GM18870 (cell line): Measurements from ENCODE around the gene SLC6A15.

Experiments
- ATAC-seq: cut with Tn5 transposase; IDR thresholded peaks from one replicate; pipeline ENCODE4 v1.9.1; 2021; ENCODE audit warnings: moderate library complexity; ENCODE audit not compliant: unreplicated experiment

The SLC6A15 gene

DNA sequence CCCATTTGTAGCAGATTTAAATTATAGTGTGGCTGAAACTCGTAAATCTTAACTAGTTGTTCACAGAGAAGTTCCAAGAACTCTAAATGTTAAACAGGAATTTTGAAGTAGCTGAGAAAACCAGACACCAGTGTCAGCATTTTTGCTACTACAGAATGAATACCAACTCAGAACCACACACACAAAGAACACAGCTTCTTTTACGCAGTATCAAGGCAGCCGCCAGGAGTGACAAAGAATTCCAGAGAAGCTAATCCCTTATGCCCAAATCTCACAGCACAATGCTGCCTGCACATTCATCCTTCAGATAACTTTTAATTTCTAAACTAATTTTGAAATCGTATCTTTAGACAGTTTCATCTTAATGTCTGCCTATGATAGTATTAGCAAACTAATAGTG lies 37.4 kb downstream of the SLC6A15 start:
- ATAC-seq: no peak

DNA sequence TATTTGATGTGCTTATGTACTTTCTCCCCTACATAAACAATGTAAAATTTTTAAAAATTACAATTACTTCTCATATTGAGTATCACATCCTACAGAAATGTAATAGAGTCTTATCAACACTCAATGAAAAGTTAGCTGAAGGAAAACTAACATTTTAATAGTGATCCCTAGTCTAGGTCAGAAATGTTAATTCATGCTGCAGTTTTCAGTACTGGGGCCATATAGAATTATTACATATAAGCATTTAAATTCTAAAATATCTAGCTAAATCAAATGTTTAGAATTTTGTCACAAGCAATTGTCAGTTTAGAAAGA lies 37.8 kb downstream of the SLC6A15 start:
- ATAC-seq: no peak

DNA sequence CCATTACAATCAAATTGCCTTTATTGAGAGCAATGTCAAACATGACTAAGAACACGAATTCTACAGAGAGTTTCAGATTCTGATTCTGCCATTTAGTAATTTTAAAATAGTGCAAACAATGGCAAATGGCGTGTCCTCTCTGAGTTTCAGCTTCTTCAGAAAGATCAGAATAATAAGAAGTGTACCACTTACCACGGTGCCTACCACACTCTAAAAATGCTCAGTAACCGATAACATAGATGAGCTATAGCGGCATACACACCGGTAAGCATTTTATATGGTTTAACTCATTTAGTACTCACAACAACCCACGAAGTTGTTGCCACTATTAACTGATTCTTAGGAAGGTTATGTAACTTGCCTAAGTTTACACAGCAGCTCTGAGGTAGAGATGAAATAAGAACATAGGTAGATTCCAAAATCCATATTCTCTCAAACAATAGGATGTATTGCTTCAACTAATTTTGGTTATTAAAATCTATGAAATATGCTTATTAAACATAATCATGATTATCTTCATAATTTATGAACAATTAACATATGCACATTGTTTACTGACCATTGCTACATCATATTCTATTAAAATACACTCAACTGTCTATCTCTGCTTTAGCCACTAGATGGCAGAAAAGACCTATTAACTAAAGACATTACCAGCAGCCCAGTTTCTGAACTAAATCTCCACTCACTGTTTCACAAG lies 38.3 kb downstream of the SLC6A15 start:
- ATAC-seq: peak; percentile 98

DNA sequence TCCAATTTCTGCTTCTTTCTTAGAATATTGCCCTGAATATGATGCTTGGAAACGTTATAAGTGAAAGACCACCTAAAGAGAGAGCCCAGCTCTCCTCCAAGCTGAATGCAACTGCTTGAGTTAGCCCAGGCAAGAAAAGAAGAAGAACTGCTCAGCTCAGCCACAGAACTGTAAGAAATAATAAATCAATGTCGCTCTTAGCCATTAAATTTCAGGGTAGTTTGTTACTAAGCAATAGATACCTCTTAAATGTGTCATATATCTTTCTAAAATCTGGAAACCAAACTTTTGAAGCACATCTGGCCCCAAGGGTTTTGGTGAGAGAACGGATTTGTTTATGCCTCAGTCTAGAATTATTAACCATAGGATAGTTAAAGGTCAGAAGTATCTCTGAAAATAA lies 50.4 kb downstream of the SLC6A15 start:
- ATAC-seq: no peak

DNA sequence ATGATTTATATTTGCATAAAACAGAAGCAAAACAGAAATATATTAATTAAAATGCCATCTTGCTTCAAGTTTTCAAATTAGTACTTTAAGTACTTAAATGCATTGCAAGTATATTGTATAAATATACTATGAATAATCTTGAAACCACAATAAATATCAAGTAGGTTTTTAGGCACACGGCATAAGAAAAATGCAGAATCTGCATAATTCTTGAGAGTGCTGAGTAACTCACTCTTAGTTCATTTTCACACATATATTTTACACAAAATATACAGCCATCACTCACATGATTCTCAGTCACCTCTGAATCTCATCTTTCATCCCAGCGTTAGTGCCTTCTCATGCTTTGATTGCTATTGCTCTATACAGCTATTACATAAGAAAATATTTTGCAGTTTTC lies 51.9 kb downstream of the SLC6A15 start:
- ATAC-seq: no peak

DNA sequence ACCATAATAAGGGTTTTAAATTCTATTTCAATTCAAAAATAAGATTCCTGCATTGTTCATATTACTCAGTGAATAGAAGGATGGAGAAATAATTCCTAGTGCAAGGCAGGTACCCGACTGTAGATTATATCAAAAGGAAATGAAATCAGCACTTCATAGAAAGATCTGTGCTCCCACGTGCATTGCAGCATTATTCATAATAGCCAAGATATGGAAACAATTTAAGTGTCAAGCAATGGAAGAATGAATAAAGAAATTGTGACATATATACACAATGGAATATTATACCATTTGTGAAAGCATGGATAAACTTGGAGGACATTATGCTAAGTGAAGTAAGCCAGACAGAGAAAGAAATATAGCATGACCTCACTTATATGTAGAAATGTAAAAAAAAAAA lies 53.8 kb downstream of the SLC6A15 start:
- no peak for ATAC-seq

DNA sequence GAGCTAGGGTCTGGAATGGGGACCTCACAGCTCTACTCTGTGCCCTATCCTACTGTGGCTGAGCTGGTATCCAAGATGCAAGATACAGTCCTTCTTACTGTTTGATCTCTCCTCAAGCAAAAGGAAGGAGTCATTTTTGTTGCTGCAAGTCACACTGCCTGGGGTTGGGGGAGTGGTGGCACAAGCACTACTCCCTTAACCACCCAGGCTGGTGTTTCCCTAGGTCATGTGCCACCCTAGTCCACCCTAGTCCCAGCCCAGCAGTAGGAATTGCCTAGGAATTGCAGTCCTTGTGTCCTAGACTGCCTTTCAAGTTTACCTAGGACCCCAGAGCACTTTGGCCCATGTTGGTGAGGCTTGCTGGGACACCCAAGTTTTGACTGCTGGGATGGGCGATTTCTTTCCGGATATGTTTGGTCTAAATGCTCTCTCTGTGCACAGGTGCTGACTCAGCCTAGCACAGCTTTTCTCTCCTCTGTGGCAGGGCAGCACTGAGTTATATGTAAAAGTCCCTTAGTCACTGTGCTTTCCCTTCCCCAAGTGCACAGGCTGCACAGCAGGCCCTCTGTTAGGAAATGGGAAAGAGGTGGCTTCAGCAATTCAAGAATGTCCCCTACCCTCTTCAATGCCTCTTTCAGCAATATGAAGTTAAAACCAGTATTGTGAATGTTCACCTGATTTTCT lies 54.9 kb downstream of the SLC6A15 start:
- no peak for ATAC-seq

DNA sequence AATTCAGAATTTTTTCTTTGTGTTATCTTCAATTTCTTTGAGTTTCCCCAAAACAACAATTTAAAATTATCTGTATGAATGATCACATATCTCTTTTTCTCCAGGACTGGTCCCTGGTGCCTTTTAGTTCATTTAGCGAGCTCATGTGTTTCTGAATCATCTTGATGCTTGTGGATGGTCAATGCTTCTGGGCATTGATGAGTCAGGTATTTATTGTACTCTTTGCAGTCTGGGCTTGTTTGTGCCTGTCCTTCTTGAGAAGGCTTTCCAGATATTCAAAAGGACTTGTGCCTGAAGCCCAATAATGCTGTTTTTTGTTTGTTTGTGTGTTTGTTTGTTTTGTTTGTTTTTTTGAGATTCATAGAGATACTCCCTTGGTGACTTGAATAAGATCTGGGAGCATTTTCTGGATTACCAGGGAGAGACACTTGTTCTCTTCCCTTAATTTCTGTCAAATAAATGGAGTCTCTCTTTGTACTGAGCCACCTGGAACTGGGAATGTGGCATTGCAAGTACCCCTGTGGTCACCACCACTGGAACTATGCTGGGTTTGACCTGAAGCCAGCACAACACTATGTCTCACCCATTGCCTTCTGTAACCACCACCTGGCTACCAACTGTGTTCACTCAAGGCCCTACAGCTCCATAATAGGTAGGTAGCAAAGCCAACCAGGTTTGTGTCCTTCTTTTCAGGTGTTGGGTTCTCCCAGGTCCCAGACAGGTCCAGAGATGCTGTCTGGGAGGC lies 56.3 kb downstream of the SLC6A15 start:
- ATAC-seq: no peak

DNA sequence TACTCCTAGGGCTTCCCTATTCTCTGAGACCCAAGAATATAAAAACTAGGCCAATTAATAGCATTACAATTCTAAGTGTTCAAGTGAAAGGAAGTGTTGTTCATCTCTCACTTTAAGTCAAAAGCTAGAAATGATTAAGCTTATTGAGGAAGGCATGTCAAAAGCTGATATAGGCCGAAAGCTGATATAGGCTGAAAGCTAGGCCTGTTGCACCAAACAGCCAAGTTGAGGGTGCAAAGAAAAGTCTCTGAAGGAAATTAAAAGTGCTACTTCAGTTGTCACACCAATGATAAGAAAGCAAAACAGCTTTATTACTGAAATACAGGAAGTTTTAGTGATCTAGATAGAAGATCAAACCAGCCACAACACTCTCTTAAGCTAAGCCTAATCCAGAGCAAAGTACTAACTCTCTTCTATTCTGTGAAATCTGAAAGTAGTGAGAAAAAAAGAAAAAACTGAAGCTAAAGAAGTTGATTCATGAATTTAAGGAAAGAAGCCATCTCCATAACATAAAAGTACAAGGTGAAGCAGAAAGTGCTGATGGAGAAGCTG lies 68.9 kb downstream of the SLC6A15 start:
- ATAC-seq: no peak

DNA sequence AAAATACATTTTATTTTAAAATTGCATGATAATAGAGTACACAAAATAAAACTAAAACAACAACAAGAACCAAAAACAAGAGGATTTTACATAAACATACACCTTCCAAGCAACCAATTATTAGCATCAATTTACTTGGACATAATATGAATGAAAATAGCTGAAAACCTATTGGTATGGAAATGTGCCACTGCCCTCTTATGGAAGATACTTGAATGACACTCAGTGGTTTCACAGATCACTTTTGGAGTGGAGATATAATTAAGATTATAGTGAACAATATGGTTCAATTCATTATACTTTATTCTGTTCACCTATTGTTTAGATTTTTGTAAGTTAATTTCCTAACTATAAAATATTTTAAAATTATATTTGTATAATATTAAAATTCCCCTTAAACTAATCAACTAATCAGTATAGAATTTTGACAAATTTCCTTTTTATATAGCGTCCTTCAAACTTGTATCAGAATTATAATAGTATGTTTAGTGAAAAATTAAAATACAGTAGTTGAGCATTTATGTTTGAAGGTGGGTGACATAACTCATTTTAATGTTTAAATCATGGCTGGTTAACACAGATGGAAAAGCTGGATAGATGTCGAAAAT lies 70.1 kb downstream of the SLC6A15 start:
- peak; percentile 72 for ATAC-seq

DNA sequence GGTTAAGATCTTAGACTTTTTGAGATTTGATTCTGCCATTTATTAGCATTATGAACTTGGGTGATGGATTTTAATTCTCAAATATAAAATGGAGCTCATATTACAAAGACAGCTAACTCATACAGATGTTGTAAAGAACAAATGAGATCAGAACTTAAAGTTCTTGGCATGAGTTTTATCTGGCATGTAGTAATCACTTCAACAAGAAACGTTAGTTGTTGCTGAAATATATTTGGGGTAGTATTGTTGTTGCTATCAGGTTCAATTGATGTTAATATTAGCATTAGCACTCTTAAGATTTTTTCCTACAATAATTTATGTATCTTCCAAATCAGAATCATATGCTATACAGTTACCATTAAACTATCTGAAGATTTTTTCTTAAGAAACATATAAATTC lies 71.0 kb downstream of the SLC6A15 start:
- ATAC-seq: no peak

DNA sequence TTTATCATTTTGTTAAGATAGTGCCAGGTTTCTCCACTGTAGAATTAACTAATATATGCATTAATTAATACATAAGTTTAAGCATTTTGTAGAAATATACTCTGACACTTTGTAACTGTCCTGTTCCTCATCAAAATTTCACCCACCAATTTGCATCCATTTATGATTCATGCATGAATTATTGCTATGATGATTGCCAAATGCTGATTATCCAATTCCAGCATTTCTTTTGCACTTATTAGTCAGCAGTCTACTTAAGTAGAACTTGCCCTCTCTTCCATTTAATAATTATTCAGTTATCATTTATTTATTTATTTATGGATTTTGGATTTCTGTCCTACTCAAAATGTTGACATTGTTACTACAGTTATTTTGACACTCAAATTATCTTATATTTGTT lies 72.2 kb downstream of the SLC6A15 start:
- no peak for ATAC-seq

DNA sequence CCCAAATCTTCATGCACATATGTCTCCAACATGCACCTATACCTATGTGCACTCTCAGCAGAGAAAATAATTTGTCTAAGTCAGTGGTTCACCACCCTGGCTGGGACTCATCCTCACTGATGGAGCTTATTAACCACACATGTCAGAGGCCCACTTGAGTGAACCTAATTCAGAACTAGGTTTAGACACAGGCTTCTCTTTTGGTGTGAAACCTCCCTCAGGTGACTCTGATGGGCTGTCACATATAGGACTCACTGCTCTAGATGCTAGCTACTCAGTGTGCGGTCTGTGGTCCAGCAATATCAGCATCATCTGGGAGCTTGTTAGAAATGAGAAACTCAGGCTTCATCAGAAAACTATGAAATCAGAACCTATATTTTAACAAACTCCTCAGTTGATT lies 85.7 kb downstream of the SLC6A15 start:
- no peak for ATAC-seq

DNA sequence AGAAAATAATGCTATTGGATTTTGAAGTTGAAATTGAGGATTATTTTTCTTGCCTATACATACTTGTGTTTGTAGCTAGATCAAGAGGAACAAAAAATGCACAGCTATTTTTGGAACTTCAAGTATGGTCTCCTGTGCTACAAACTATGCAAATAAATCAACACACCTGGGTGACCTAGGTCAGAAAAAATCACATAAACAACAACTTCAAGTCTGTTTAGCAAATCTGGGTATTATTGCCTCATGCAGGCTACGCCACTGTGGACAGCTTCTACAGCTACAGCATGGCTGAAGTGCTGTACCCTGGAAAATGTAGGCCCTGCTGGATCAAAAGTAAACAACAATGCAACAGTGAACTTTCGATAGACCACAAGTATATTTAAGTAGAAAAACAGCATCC lies 87.5 kb downstream of the SLC6A15 start:
- no peak for ATAC-seq

DNA sequence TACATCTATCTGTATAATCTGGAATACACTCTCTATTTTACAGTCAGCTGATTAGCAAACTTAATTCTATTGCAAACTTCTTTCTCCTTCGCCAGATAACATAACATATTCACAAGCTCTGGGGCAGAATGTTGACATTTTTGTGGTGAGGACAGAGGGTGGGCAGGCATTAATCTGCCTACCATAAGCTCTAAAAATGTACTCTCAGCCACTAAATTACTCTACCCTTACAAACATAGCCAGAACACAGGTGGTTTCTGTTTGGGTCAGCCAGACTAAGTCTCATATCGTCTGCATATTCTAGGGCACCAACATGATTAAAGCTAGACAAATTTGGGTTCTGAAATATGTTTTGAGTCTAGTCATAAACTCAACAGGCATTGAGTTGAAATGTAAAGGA lies 90.1 kb downstream of the SLC6A15 start:
- ATAC-seq: no peak

DNA sequence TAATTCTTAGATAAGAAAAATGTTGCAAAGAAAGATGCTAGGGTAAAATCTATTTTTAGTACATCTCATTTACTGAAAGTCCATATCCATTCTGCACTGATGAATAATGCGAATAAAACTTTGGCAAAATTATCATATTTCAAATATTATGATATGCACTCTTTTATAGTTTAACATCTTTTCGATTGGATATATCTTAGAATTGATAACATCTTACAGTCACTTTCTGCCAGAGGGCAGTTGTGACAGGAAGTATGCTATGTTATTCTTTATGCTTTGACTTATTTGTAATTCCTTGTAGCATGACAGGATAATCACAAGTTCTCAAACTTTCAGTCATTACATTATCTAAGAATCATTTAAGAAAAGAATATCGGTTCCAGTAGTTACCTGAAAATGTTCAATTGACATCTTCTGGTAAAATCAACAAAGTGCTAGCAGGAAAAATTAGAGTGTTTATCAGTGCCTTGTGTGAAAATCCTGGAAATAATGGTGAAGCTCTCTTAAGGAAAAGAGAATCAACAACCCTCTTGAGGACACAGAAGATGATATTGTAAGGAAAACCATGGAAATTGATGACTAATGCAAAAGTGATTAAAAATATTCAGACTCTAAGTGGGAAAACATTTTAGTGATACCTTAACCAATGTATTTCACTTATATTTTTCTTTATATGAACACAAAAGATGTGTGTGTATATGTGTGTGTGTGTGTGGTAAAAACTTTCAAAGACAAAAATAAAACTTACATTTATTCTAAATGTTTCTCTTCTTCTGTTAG lies 95.5 kb downstream of the SLC6A15 start:
- no peak for ATAC-seq

DNA sequence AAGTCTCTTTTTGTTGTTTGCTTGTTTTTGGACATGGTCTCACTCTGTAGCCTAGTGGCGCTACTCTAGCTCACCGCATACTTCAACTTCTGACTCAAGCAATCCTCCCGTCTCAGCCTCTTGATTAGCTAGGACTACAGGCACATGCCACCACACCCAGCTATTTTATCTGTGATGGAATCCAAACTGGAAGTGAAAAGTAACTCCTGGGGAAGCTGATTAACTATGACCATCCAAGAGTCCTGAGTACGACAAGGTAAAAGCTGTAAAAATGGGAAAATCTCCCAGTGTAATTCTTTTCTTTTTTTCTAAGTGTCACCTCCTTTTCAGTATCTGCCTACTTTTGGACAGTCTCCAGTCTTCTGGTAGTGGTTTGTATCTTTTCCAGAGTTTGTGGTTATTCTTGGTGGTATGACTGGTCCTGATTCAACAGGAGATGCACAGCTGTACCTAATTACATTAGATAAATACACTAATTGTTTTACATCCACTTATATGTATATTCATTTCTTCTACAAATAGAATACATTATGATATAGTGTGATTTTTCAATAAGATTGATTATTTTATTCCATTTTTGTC lies 97.8 kb downstream of the SLC6A15 start:
- ATAC-seq: no peak

DNA sequence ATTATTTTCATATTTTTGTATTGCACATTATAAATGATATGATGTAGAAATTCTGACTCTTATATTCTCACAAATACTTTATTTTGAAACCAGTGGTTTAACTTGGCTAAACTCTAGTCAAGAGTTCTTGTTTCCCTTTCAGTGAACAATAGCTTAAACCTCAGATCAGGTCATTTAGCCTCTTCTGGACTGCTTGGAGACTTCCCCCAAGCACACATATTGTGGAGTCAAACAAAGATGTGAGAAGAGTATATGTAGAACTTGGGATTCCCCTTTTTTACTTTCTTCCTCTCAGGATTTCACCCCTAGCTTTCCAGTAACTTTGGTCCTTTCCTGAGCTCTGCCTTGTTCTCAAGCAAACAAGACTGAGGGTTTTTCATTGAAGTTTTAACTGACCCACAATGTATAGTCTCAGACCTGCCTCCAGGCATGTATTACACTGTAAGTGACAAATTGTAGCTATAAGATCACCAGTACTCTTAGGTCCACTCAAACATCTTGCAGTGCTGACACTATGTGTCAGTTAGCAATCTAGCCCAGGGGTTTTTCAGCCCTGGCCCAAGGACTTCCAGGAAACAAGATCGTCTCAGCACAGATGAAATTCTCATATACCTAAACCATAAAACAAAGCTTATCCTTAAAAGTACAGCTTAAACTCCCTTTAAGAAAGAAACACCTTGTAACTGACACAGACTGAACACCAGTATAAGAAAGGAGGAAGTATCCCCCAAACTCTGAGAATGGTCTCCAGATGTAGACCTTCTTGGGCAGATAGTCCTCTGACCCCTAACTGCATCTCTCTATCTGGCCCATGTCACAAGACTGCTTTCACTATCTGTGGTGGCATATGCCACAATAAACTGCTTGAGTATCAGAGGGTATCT lies 98.6 kb downstream of the SLC6A15 start:
- ATAC-seq: peak; percentile 62

DNA sequence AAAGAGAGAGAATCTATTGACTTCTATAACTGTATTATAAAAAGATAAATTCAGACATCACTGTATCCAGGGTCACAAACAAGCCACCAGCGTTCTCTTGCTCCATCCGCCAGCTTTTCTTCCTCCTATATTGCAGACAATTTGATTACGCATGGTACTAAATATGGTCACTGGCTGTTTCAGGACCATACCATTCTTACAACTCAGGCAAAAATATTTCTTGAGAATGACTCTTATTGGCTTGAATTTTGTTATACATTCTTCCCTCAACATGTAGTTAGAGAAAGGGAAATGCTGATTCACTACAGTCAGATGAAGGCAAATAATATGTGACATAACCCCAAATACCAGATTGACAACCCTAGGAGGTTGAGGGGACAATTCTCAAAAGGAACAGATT lies 101.3 kb downstream of the SLC6A15 start:
- ATAC-seq: no peak
